GM19240 (cell line): Measurements from ENCODE around the gene SS18L1.

ENCODE experiments used
- DNase-seq: peaks from one replicate; pipeline ENCODE4 v3.0.0; 2011; ENCODE audit warnings: low spot score; ENCODE audit not compliant: insufficient read length

SS18L1 gene

GRCh38 chr20:62168890-62169435, 25.4 kb downstream of the SS18L1 start:
- DNase-seq: no peak

DNA sequence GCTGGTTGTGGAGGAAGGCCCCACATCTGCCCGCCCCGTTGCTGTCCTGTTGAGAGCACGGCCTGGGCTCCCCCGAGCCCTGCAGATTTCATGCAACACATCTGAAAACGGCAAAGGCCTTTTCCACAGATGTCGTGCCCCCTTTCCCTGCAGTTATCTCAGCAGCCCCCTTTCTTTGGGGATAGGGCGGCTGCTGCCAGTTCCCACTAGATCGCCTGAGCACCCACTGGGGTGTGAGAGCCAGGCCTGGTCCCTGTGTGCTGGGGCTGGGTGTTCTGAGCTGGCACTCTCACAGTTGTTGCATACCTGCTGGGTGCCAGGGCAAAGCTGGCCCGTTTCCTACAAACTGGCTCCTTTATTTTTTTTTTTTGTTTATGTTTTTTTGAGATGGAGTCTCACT, 27.0 kb downstream of the SS18L1 start:
- DNase-seq: no peak

DNA sequence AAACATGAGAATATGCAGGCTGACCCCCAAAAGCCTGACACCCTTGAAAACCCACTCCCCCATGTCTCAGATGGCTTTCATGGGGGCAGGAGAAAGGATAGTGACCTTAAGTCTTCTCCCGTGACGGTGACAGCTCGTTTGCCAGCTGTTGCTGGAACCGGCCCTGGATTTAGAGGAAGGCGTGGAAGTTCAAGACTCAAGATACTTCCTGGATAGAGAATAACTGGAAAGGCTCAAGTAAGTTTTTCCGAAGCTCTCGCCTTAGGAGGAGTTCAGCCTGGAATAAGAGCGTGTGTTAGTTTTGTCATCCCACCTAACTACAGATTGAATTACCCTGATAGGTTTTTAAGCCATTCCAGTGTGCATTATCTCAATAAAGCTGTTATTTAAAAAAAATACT, 27.7 kb downstream of the SS18L1 start:
- no peak for DNase-seq

DNA sequence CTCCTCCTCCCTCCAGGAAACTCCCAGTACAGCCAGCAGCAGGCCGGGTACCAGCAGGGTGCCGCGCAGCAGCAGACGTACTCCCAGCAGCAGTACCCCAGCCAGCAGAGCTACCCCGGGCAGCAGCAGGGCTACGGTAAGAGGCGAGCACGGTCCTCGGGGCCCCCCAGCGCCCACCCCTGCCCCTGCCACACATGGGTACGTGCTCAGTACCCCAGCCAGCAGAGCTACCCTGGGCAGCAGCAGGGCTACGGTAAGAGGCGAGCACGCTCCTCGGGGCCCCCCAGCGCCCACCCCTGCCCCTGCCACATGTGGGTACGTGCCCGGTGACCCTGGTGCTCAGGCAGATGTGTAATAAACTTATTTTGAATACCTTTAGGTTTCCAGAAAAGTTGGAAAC, 29.1 kb downstream of the SS18L1 start:
- no peak for DNase-seq

DNA sequence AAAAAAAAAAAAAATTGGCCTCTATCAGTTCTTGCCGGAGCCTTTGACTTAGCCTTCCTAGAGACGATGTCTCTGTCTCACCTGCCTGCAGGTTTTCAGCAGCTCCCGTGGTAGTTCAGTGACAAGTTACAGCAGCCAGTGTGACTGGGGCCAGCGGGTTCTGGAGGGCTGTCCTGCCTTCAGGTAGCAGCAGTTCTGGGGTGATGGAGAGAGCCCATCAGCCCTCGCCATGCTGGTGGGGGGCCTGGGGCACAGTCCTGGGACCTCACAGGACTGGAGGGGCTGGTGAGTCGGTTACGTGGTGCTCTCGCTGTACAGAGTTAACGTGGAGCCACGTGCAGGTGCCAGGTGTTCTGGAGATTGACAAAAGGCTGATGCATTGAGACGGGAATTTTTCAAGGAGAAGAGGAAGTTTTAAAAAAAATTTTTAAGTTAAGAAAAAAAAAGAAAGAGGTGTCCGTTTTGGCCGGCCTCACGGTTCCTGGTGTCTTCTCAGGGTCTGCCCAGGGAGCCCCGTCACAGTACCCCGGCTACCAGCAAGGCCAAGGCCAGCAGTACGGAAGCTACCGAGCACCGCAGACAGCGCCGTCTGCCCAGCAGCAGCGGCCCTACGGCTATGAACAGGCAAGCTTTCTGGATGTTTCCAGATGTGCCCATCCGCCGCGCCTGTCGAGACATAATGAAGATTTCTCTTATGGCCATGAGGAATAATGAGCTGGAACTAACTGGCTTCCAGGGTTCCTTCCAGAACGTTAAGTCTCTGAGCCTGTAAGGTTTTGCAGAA, 30.6 kb downstream of the SS18L1 start:
- no peak for DNase-seq

DNA sequence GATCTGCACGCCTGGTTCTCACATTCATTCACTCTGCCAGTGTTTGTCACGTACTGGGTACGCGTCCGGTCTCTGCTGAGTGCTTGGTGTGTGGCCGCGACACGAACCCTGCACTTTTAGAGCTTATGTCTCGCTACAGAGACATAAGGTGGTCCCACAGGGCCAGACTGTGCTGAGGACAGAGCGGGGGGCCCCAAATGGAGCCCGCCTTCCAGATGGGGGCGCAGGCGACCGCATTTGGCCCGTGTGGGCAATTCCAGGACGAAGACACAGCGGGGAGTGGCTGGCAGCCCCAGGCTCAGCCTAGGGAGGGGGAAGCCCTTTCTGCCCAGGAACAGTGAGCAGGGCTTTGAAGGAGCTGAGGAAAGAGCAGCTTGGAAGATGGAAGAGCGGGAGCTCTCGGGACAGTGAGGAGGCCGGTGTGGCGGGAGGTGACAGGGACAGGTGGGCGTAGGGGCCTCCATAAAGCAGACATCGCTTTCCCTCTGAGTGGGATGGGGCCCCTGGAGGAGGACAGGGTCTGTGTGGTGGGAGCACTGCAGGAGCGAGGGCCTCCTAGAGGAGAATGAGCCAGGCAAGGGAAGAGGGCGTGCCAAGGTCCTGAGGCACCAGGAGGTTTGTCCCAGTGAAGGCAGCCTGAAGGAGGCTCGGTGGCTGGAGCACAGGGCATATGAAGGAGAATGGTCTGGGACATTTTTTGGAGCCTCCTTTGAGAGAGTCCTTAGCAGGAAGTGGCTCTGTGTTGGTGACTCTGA, 31.5 kb downstream of the SS18L1 start:
- DNase-seq: no peak

- no peak for DNase-seq
Observed at GRCh38 chr20:62175711-62176110, 32.1 kb downstream of the SS18L1 start.

- DNase-seq: no peak
Observed at GRCh38 chr20:62176866-62177265, 33.3 kb downstream of the SS18L1 start.

DNA sequence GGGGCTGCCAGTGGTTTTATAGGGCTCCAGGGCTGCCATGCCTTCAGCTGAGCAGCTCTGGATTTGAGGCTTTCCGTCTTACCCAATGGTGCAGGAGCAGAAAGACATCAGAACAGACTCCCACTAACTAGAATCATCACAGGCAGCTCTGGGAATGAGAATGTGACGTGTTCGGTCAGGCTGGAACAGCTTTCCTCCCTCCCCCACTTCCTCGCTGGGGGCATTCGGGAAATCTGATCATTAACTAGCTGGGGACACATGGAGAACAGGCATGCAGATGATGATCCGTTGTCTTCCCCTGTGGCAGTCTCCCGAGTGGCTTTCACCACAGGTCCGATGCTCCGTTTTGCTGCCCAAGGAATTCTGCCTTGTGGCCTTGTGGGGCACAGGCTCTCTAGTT, 33.7 kb downstream of the SS18L1 start:
- DNase-seq: no peak

DNA sequence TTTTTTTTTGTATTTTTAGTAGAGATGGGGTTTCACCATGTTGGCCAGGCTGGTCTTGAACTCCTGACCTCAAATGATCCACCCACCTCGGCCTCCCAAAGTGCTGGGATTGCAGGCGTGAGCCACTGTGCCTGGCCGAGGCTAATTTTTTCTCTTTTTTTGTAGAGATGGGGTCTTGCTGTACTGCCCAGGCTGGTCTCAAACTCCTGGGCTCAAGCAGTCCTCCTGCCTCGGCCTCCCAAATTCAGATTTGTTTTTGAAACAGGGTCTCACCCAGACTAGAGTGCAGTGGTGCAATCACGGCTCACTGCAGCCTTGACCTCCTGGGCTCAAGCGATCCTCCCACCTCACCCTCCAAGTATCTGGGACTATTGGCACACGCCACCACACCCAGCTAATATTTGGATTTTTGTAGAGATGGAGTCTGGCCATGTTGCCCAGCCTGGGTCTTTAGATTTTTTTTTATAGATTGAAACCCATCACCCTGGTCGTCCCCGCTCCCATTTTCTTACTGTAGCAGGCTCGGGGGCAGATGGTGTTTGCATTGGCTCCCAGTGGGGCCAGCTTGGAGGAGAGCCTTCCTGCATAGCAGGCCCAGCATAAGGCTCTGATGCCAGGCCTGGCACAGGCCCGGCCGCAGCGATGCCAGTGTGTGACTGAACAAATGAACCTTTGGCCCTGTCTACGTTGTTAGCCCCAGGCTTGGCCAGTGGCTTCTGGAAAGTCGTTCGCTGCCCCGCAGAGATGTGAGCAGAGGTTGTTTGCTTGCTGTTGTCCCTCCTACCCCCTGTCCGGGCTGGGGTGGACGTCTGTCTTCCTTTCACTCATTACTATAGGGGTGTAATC, 35.0 kb downstream of the SS18L1 start:
- no peak for DNase-seq

DNA sequence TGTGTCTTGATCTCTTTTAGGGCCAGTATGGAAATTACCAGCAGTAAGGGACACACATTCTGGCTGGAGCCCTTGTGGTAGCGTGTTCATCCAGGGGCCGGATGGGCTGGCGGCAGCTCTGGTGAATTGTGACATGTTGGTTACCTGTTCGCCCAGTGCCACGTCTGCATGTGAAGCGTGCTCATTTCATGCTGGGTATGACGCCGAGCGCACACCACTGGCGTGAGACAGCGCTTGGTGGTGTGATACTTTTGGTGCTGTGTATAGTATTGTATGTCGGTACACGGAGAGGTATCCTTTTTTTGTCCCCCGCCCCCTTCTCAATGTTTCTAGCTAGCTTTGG, 35.6 kb downstream of the SS18L1 start:
- DNase-seq: no peak

DNA sequence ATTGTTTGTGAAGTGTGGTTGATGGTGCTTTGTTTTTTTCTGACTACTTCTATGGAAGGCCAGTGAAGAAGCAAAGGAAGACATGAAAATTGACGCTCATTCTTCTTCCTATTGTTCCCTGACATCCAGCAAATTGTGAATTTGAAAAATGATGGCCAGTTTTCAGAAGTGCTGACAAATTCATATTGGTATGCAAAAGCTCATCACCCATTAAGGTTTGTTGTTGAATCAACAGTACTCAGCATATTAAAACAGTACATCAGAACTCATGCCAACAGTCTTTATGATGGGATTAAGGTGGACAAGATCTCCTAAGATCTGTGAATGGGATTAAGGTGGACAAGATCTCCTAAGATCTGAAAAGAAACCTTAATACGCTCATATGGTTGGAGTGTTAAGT, 38.2 kb downstream of the SS18L1 start:
- no peak for DNase-seq

GRCh38 chr20:62182469-62183425, 39.2 kb downstream of the SS18L1 start, which contains the start of gene MTG2:
Gene MTG2 (plus strand): TSS chr20:62183028. CDS start chr20:62193421, 10,393 bp downstream.
- peak; percentile 100 for DNase-seq

DNA sequence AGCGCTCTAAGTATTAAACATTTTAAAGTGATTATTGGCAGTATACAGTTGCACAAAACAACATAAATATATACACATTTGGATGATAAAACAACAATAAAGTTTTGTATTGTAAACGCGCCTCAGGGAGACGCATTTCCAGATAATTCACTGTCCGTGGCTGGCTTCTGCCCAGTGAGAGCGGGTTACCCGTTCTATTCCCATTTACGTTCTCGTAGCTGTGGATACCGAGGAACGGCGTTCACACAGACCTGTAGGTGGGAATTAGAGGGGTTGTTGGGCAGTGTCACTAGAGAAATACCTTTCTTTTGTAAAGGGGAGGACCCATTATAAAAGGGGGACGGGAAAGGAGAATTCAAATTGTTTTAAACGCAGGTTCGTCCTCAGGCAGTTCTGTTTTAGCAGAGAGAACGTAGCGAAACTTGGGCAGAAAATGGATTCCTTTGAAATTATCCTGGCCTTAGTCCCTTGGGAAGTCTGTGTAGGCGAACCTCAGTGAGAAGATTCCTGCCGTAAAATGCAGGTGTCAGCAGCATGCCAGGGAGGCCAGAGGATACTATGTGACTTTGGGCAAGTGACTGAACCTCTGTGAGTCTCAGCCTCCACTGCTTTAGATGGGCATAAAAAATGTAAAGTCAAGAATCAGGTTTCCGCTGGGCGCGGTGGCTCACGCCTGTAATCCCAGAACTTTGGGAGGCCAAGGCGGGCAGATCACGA, 40.0 kb downstream of the SS18L1 start:
- DNase-seq: no peak

- no peak for DNase-seq
Observed at GRCh38 chr20:62186096-62186426, 42.5 kb downstream of the SS18L1 start.

GRCh38 chr20:62186887-62187866, 43.6 kb downstream of the SS18L1 start:
- no peak for DNase-seq

- DNase-seq: no peak
Observed at GRCh38 chr20:62190639-62191411, 47.3 kb downstream of the SS18L1 start.
